Measurements from ENCODE around the gene ARHGAP24. TPM values are rescaled to one million over a fixed set of nuclear protein-coding genes. Genes with fewer than 3 reads are reported as not detected.
A peak's percentile ranks its signal among the peaks of the same experiment; 100 is the strongest.

Gene ARHGAP24
- total RNA-seq, 3 donors from 2014 or later = 20.6 to 60.2 (median 37.2) TPM

DNA sequence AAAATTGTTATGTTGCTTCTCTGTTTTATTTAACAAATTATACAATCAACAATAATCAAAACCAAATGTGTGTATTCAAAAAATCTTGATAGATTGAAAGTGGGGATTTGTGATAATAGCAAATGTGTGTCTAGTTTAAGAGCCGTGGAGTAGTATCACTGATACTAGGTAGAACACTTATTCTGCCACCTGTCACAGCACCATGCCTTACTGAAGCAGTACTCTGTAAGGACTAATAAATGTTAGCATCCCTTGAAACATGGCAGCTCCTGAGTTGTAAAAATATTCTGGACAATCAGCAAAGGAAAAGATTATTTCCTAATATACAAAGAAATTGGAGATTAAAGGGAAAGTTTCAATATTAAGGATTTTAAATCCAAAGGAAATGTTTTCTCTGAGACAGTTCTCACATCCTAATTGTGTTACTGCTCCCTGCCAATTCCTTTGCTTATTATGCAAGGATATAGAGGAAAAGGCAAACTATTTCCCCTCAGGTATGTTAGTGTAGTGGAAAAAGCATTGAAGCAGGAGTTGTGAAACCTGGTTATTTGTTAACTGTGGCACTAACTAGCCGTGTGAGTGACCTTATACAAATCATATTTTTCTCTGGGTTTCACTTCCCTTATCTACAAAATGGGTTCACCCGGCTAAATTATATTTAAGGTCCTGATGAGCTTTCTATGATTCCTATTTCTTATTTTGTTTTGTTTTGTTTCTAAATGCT is 303.1 kb downstream of the ARHGAP24 start:
- Histone ChIP-seq H3K27me3 (no peaks in the 10 kb centered on the region), H3K4me3 (peak overlapping the region; percentile 26 to 52 (median 31)), H3K4me1 (no peaks in the 10 kb centered on the region), H3K36me3 (no peaks in the 10 kb centered on the region), H3K9me3 (no peaks in the 10 kb centered on the region), H3K27ac (peak overlapping the region; percentile 64 to 67)
- TF ChIP-seq POLR2A (IDR thresholded peaks at IDR 0.05) = no peak
- TF ChIP-seq, protein P1, sequence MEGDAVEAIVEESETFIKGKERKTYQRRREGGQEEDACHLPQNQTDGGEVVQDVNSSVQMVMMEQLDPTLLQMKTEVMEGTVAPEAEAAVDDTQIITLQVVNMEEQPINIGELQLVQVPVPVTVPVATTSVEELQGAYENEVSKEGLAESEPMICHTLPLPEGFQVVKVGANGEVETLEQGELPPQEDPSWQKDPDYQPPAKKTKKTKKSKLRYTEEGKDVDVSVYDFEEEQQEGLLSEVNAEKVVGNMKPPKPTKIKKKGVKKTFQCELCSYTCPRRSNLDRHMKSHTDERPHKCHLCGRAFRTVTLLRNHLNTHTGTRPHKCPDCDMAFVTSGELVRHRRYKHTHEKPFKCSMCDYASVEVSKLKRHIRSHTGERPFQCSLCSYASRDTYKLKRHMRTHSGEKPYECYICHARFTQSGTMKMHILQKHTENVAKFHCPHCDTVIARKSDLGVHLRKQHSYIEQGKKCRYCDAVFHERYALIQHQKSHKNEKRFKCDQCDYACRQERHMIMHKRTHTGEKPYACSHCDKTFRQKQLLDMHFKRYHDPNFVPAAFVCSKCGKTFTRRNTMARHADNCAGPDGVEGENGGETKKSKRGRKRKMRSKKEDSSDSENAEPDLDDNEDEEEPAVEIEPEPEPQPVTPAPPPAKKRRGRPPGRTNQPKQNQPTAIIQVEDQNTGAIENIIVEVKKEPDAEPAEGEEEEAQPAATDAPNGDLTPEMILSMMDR (IDR thresholded peaks at IDR 0.05) = no peak
- TF ChIP-seq POLR2AphosphoS5 (IDR thresholded peaks at IDR 0.05) = no peak
- no peak for DNase-seq (ENCODE audit: low spot score in 2 of 2)
- intact Hi-C loops (cut with DNase I; ENCODE audit: low total_unique reads) = no loop called here

DNA sequence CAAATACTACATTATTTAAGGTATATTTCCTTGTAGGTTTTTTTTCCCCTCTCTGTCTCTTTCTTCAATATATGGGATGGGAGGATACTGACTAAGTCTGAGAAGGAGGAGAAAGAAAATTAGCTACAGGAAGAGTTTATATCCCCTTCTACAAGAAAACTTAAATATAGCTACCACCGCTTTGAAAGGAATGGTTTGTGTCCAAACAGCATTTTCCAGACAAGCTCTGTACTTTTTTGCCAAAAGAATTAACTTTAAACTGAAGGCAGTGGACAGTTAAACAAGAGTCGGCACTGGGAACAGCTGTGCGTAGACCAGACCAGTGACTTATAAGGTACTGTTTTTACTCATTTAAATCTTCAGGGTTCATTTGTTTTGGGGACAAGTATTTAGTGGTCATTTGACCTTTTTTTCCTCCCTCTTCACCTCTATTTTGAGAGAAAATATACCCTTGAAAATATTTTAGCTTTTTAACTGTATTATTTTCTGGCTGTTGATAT is 303.7 kb downstream of the ARHGAP24 start:
- Histone ChIP-seq H3K27ac (peak overlapping the region; percentile 64 to 67), H3K9me3 (no peaks in the 10 kb centered on the region), H3K4me3 (peak overlapping the region; percentile 26 to 52 (median 31)), H3K36me3 (no peaks in the 10 kb centered on the region), H3K27me3 (no peaks in the 10 kb centered on the region), H3K4me1 (no peaks in the 10 kb centered on the region)
- intact Hi-C loops (cut with DNase I; ENCODE audit: low total_unique reads) = no loop called here
- no peak for DNase-seq (ENCODE audit: low spot score in 2 of 2)
- no peak for TF ChIP-seq POLR2AphosphoS5 (IDR thresholded peaks at IDR 0.05)
- TF ChIP-seq, protein P1 (IDR thresholded peaks at IDR 0.05) = no peak
- TF ChIP-seq POLR2A (IDR thresholded peaks at IDR 0.05) = no peak

DNA sequence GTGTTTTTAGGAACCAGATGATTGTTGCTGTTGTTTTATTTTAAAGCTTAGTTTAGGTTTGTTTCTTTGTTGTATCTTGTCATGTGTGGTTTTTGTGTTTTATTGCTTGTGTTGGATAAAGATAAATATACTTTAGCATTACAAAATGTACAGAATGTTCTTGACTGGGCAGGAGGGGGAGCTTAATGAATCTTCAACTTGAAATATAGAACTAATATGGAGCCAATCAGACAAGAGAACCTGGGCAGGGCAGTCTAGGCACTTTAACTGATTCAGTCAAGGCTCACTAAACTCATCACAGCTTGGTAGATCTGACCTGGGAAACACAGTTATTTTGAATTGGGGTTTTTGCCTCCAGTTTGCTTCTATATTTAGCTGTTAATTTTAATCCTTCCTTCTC is 304.2 kb downstream of the ARHGAP24 start:
- no peaks in the 10 kb centered on the region for H3K4me1 ChIP-seq
- intact Hi-C loops (cut with DNase I; ENCODE audit: low total_unique reads) = no loop called here
- peak overlapping the region; percentile 64 to 67 for H3K27ac ChIP-seq
- H3K36me3 ChIP-seq = no peaks in the 10 kb centered on the region
- no peaks in the 10 kb centered on the region for H3K27me3 ChIP-seq
- H3K4me3 ChIP-seq = peak overlapping the region; percentile 26 to 52 (median 31)
- no peaks in the 10 kb centered on the region for H3K9me3 ChIP-seq
- no peak for DNase-seq (ENCODE audit: low spot score in 2 of 2)
- TF ChIP-seq, protein P1 (IDR thresholded peaks at IDR 0.05) = no peak
- TF ChIP-seq POLR2A (IDR thresholded peaks at IDR 0.05) (no peak), POLR2AphosphoS5 (IDR thresholded peaks at IDR 0.05) (no peak)

DNA sequence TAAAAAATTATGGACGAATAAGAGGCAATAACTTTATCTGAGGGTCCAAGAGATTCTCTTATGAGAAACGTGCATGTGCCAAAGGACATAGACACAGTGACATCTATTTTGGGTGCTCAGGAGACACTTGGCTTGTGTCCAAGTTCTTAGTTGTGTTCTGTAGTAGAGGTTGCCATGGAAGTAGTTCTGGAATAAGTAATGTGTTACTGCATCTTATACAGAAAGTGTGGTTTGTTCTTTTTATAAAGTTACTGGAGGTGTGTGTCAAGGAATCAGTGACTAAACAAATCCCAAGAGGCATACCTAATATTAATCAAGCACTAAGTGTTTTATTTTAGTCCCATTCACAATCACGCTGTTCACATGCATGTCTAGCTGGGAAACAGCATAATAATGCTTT is 305.7 kb downstream of the ARHGAP24 start:
- intact Hi-C loops (cut with DNase I; ENCODE audit: low total_unique reads) = no loop called here
- Histone ChIP-seq H3K4me1 (no peaks in the 10 kb centered on the region), H3K27ac (no peak overlapping the region), H3K9me3 (no peaks in the 10 kb centered on the region), H3K4me3 (no peak overlapping the region), H3K36me3 (no peaks in the 10 kb centered on the region), H3K27me3 (no peaks in the 10 kb centered on the region)
- TF ChIP-seq, protein P1 (IDR thresholded peaks at IDR 0.05) = no peak
- TF ChIP-seq POLR2AphosphoS5 (IDR thresholded peaks at IDR 0.05) (no peak), POLR2A (IDR thresholded peaks at IDR 0.05) (no peak)
- DNase-seq (ENCODE audit: low spot score in 2 of 2) = no peak

DNA sequence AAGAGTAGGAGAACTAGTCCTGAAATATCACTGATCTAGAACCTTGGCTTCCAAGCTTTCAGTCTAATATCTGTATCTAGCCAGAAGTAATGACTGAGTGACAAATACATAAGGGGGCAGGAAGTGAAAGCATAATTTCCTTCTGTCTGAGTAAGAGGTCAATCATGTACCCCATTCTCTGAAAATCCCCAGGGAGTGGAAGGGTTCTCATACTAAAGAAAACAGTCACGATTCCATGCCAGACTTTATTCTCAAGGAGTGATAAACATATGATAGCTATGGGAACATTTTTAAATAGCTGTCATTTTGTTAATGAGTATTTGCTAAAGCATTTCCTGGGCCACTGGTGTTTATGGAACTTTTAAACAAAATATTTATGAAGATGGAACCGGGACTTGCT is 308.5 kb downstream of the ARHGAP24 start:
- no peak for DNase-seq (ENCODE audit: low spot score in 2 of 2)
- TF ChIP-seq, protein P1 (IDR thresholded peaks at IDR 0.05) = no peak
- TF ChIP-seq POLR2AphosphoS5 (IDR thresholded peaks at IDR 0.05) = no peak
- Histone ChIP-seq H3K4me1 (no peaks in the 10 kb centered on the region), H3K27ac (no peak overlapping the region), H3K27me3 (no peaks in the 10 kb centered on the region), H3K9me3 (no peaks in the 10 kb centered on the region), H3K36me3 (no peaks in the 10 kb centered on the region), H3K4me3 (no peak overlapping the region)
- intact Hi-C loops (cut with DNase I; ENCODE audit: low total_unique reads) = no loop called here

Data from breast epithelium (tissue), 4 donors.